Colon (tissue), 2 donors: ENCODE results near the gene UHRF2.
"Not testable (repeated sequence)": the region's sequence is repeated elsewhere in the genome, so short reads cannot be mapped to it uniquely, and the experiment has no call there.

ENCODE experiments used
- FAIRE-seq: peaks from 2 replicates; lab custom pipeline; 2012; peaks lifted over from hg19 to GRCh38; lab: Jason Lieb, UNC
- donor health status: control.
- donor health status: control.

Gene UHRF2

GRCh38 chr9:6412487-6413364 lies at the start of gene UHRF2:
UHRF2 (plus strand) TSS chr9:6413199; CDS start chr9:6413491, 292 bp downstream.
- FAIRE-seq = no peak

GRCh38 chr9:6367128-6367890 lies 45.7 kb upstream of the UHRF2 start:
- no peak for FAIRE-seq

- FAIRE-seq = no peak
These were observed 44.2 kb upstream of the UHRF2 start for GRCh38 chr9:6368831-6369230.

DNA sequence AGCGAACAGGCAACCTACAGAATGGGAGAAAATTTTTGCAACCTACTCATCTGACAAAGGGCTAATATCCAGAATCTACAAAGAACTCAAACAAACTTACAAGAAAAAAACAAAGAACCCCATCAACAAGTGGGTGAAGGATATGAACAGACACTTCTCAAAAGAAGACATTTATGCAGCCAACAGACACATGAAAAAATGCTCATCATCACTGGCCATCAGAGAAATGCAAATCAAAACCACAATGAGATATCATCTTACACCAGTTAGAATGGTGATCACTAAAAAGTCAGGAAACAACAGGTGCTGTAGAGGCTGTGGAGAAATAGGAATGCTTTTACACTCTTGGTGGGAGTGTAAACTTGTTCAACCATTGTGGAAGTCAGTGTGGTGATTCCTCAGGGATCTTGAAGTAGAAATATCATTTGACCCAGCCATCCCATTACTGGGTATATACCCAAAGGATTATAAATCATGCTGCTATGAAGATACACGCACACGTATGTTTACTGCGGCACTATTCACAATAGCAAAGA lies 31.5 kb upstream of the UHRF2 start:
- not testable (repeated sequence) for FAIRE-seq

DNA sequence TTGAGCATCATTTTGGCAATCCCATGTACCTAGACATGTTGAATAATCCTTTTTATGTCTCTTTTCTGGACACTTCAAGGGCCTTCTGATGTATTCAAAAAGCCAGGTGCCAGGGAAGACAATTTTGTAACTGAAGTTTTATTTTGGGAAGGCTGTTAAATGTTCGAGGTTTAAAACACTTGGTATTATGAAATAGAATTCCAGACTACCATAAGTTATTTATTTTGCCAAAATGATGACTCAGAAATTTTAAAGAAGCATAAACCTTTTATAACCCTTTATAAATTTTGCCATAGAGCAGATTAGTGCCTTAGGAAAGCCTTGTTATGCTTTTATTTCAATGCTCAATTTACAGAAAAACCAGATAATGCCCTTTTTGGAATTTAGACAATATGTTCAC lies 30.3 kb upstream of the UHRF2 start:
- FAIRE-seq = no peak

DNA sequence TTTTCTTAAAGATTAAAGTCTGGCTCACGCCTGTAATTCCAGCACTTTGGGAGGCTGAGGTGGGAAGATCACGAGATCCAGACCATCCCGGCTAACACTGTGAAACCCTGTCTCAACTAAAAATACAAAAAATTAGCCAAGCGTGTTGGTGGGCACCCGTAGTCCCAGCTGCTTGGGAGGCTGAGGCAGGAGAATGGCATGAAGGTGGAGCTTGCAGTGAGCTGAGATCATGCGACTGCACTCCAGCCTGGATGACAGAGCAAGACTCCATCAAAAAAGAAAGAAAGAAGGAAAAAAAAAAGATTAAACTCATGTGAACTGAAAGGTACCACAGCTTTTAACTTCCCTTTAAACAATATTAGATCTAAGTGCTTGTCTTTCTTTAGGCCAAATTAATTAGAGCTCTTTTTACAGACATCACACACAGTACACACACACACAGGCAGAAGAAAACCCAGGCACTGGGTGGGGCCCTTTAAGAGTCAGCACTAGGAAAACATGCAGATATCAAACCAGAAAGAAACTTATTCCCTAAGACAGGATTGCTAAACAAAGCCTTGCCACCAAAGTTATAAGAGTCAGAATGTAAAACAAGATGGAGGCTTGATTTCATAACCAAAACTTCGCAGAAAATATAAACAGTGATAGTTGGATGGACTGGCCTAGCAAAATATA lies 29.3 kb upstream of the UHRF2 start:
- no peak for FAIRE-seq

- FAIRE-seq = no peak
These were observed 28.3 kb upstream of the UHRF2 start for GRCh38 chr9:6384732-6385131.

GRCh38 chr9:6399071-6399470 lies 13.9 kb upstream of the UHRF2 start:
- FAIRE-seq = no peak

GRCh38 chr9:6405371-6405770 lies 7.6 kb upstream of the UHRF2 start:
- FAIRE-seq = no peak

DNA sequence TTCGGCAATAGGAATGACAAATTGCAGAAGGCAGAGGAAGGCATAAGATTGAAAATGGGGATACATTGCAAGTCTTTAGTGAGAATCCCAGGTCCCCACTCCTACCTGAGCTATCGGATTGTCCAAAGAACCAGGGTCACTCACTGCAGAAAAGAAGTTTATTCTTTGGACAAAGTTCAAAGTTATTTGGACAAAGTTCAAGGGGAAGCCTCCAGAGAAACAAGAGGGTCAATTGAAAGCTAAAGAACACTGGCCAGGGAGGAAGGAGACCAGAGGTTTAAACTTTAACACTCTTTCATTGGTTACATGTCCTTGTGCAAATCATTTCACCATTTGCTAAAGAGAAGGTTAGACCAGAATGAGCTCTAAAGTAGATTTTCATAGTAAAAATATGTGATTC lies 5.2 kb upstream of the UHRF2 start:
- FAIRE-seq = no peak

DNA sequence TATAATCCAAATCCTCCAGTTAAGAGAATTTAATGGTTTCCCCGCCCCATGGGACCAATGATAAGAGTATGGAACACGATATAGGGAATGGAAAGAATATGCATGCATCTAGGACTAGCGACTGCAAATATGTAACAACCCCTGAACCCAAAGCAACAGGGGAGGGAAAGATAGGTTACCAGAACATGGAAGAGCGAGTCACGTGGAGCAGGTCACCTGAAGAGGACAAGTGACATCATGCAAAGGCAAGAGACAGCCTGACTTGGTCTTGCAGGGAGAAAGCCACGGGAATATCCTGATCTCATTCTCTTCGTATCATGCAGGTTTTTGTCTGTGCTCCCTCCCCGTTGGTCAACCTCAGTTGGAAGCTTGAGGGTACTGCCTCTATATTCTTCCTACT lies 4.7 kb upstream of the UHRF2 start:
- FAIRE-seq = no peak

DNA sequence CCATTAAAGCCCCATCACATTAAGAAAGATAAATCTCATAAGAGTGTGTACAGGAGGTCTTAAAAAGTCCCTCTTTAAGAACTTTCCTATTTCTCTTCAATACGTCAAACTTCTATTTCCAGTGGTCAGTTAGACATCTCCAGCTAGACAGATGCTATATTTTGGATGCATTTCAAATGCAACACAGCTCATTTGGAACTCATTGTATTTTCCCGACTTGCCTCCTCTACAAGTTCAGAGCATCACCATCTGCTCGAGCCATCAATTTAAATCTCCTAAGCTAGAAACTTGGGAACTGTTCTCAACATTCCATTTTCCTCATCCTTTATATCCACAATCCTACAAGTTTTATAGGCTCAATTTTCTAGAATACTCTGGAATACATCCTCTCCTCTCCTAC lies 3.2 kb upstream of the UHRF2 start:
- FAIRE-seq = no peak

DNA sequence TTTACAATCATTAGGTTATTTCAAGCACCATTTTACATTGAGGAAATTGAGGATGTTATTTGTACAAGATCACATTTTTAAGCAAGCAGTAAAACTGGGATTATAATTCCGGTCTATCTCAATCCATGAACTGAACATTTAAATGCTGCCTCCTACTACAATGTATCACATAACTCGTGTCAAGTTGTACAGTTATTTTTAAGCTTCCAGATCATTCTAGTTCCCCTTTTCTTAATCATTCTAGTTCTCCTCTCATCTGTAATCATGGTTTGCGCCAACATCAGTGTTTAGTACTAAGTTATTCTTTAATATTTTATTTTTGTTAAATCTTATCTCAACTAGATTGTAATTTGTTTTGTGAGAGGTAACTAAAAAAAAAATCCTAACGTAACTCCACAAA lies 2.4 kb upstream of the UHRF2 start:
- FAIRE-seq = no peak

- no peak for FAIRE-seq
These were observed 607 bp downstream of the UHRF2 start for GRCh38 chr9:6413365-6414246.

GRCh38 chr9:6414247-6414641 lies 1.2 kb downstream of the UHRF2 start:
- FAIRE-seq = no peak

- FAIRE-seq = no peak
These were observed 2.3 kb downstream of the UHRF2 start for GRCh38 chr9:6415266-6415665.

GRCh38 chr9:6417186-6417585 lies 4.2 kb downstream of the UHRF2 start:
- no peak for FAIRE-seq

DNA sequence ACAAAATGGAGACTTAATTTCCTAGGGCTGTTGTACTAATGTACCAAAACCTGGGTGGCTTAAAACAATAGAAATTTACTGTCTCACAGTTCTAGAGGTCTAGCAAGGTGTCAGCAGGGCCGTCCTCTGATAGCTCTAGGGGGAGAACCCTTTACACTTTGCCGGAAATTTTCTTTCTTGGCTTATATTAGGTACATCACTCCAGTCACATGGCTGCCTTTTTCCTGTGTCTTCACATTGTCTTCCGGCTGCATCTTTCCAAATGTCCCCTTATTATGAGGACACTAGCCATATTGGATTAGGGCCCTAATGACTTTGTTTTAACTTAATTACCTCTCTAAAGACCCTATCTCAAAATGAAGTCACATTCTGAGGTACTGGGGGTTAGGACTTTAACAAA lies 5.8 kb downstream of the UHRF2 start:
- no peak for FAIRE-seq

DNA sequence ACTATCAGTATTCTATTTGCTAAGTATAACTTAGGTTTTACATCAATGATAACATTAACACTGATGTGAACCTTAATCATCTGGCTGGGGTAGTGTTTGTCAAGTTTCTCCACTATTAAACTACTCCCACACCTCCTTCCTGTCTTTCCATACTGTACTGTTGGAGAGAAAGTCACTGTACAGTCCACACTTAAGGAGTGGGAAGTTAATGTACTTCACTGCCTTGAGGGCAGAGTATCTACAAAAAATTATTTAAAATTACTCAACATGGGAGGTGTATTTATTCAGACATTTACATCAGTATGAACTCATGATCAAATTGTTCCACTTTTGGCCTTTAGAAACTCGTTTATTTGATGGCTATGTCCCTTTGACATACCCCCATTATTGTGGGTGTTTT lies 11.9 kb downstream of the UHRF2 start:
- no peak for FAIRE-seq

- FAIRE-seq = no peak
These were observed 13.1 kb downstream of the UHRF2 start for GRCh38 chr9:6426117-6426516.
